Stimulated activated CD8-positive, alpha-beta memory T cell treated with anti-CD3 and anti-CD28 coated beads, Interleukin-12 subunit alpha, Interleukin-12 subunit beta, amount 100 ng/mL, for 4 hours (primary cell): Measurements from ENCODE around the gene PDZD7.
"Not testable (repeated sequence)": the region's sequence is repeated elsewhere in the genome, so short reads cannot be mapped to it uniquely, and the experiment has no call there.

Experiments used
- DNase-seq: peaks from one replicate; pipeline ENCODE4 v3.0.0-alpha.2; 2020; ENCODE audit warnings: low read depth

PDZD7 gene

GRCh38 chr10:101040851-101041250 lies 9.9 kb upstream of the PDZD7 start:
- no peak for DNase-seq

- no peak for DNase-seq
Measured at GRCh38 chr10:101040061-101040460, 9.1 kb upstream of the PDZD7 start.

GRCh38 chr10:101038484-101038883 lies 7.6 kb upstream of the PDZD7 start:
- DNase-seq, result no peak

- DNase-seq, result no peak
Measured at GRCh38 chr10:101036726-101037125, 5.8 kb upstream of the PDZD7 start.

- DNase-seq, result no peak
Measured at GRCh38 chr10:101035916-101036702, 5.2 kb upstream of the PDZD7 start.

- DNase-seq, result no peak
Measured at GRCh38 chr10:101035314-101035713, 4.4 kb upstream of the PDZD7 start.

DNA sequence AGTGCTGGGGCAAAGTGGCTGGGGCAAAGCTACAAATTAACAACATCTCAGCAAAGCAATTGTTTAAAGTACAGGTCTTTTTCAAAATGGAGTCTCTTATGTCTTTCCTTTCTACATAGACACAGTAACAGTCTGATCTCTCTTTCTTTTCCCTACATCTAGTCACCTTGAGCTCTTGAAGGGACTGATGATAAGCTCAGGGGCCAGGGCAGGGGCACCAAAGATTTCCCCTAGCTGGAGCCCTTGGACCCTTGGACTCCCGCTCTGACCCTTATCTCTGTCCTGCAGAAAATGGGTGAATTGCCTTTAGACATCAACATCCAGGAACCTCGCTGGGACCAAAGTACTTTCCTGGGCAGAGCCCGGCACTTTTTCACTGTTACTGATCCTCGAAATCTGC lies 3.5 kb upstream of the PDZD7 start:
- DNase-seq, result not testable (repeated sequence)

DNA sequence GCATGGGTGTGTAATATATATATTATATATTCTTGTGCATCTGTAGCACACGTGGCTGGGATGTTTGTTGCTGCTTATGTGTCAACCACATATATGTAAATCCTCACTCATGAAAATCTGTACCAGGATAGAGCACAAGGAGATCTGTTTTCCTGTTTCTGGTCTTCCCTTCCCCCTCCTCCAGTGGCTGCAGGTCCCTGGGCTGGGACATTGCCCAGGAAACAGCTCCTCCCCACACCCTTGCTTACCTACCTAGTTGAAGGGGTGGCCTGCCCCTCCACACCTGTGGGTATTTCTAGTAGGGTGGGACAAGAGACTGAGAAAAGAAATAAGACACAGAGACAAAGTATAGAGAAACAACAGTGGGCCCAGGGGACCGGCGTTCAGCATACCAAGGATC lies 2.3 kb upstream of the PDZD7 start:
- DNase-seq, result no peak

DNA sequence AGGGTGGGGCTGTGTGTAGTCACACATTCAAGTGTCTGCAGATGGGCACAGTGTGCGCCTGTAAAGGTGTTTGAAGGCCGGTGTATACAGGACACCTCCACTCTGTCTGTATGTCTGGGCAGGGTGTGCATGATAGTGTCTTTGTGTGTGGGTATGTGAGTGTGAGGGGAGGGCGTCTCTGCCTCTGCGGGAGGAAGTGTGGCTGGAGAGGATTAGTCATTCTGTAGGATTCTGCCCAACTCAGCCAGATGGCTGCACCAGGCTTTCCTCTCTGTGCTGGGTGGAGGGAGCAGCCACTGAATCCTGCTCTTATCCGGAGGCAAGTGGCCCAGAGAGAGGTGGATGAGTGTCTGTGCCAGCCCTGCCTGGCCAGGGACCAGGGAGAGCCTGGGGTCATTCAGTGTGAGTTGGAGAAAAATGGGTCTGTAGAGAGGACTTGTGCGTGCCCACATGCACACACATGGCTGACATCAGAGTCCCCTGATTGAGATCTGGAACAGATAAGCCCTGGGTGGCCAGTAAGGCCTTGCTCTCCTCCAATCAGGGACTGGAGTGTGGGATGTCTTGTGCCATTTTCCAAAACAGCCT lies 1.8 kb upstream of the PDZD7 start:
- DNase-seq, result peak; percentile 39

- DNase-seq, result peak; percentile 59
Measured at GRCh38 chr10:101031796-101032636, 1.1 kb upstream of the PDZD7 start.

DNA sequence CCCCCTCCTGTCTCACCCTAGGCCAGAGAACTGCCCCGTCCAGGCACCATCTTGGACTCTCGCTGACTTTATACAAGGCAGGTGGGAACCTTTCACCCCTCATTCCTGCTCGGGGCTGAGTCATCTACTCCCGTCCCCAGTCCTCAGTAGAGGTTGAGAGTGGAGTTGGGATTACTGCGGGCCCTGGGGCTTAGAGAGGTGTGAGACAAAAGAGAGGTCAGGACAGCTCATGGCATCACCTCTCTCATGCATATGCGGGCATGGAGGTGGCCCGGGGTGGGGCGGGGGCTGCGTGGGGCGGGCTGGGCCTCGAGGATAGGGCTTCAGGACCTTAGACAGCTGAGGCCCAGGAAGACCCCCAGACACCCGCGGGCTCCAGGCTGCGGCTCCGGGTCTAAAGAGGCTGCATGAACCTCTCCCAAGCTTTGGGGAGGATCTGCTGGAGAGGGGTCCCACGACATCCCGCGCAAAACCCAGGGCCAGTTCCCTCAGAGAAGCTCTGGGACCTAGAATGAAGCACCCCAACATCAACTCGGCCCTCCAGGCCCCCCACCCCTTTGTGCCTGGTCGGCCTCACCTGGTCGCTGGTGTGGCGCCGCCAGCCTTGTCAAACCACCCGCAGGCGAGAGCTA lies 317 bp downstream of the PDZD7 start:
- DNase-seq, result no peak

DNA sequence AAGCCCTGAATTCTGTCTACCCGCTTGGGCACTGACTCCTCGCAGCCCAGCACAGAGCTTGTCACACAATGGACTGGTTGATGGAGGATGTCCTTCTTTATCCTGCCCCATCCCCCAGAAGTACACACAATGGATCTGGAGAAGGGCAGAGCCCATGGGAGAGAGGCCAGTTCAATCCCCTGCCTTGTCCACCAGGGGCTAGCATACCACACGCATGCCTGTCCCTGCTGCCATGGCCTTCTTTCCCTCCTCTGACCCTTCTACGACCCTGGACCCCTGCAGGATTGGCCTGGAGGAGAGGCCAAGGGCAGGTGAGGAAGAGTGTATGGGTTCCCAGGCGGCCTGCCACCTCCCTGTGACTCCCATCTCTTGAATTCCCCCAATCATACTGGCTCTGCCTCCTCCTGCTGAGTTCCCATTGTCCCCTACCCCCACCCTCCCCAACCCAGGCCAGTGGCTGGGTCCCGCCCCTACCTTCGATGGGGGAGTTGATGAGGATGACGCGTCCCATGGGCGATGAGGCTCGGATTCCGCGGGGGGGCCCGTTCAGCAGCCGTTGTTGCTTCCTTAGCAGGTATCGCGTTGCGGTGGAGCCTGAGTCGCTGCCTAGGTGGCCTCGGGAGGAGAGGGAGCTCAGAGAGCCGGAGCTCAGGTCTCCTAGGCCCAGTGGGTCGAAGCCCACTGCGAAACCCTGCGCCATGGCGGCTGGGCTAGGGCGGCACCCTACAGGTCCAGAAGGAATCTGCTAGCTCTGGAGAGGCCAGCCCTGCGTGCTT lies 1.2 kb downstream of the PDZD7 start:
- no peak for DNase-seq

DNA sequence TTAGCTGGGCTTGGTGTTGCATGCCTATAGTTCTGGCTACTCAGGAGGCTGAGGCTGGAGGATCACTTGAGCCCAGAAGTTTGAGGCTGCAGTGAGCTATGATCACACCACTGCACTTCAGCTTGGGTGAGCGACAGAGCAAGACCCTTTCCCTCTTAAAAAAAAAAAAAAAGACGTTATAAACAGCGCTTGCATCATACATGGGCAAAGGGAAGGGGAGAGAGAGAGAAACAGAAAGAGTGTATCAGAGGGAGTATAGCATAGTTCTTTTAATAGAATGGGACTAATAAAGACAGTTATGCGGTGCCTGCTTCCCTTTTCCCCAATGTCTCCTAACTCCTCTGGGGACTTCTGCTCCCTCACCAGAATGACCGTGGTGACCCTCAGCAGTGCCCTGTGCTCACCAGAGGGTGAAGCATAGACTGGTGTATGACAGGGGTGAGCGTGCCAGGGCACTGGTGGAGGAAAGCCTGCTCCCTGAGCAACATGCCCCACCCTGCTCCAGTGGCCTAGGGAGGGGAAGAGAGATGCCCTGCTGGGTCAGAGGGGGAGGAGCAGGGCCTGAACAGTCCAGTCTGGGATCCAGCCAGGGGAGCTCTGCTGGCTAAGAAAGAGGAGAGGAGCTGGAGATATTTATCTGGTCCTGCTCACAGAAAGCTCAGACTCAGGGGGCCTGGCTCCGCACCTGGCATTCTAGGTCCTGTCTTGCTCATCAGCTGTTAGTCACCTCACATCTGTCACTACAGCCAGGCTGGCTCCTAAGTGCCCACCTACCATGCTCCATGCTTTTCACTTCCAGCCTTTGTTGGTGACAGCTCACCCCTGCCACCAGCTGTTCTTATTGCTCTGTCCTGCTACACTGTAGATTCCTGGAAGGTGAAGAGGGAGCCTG lies 2.2 kb downstream of the PDZD7 start:
- no peak for DNase-seq

DNA sequence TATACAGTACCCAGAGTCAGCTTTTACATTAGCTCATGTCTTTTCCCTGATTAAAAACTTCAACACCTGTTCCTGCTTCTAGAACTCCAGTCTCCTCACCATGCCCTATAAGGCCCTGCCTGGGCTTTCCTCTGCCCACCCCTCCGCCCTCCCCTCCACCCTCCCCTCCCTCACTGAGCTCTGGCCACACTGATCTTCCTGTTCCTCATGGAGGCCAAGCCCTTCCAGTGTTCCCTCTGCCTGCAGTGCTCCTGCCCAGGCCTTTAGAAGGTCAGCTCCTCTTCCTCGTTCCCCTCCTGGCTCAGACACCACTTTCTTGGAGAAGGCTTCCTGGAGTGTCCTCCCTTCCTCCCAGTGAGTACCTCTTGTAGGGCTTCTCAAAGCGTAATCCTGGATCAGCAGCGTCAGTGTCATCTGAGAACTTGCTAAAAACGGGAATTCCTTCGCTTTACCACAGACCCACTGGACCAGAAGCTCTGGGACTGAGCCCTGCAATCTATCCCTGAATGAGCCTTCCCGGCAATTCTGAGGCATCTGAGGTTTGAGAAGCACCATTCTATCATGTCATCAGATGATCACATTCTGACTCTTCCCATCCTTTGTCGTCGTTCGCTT lies 3.7 kb downstream of the PDZD7 start:
- DNase-seq, result no peak

- no peak for DNase-seq
Measured at GRCh38 chr10:101022967-101023705, 7.8 kb downstream of the PDZD7 start.

DNA sequence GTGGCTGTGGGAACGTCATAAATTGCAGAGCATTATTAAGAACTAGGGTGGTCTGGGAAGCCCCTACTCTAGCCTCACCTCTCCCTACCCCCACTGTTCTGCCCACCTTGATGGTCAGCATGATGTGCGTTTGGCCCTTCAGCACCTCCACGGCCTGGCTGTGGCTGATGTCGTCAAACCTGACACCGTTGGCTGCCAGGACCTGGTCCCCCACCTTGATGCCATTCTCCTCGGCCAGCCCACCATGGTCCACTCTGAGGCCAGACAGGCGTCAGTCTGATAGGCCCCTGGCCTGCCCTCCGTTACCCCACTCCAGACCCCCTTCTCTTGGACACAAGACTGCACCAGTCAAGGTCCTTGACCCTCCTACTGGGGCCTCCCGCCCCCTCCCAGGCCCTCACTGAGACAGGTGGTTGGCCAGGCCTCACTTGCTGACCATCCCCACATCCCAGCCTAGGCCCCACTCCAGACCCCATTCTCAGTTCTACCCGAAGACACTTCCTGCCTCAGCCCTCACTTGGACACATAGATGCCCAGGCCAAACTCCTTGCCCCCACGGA lies 9.2 kb downstream of the PDZD7 start:
- no peak for DNase-seq

DNA sequence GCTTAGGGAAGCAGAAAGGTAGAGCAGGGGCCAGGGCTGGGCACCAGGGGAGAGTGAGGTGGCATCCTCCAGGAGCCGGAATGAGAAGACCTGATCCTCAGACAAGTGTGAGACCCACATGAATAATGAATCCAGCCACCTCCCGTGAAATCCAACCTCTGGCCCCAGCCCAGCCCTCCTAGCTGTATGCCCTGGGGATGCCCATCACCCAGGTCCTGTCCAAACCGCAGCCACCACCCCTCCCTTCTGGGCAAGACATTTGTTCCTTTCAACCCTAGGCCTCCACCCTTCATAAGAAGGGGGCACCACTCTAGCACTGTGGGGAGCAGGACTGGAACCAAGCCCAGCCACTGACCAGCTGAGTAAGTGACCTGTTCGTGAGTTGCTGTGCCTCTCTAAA lies 9.7 kb downstream of the PDZD7 start:
- DNase-seq, result no peak

GRCh38 chr10:101020427-101021075 lies 10.4 kb downstream of the PDZD7 start:
- DNase-seq, result no peak

DNA sequence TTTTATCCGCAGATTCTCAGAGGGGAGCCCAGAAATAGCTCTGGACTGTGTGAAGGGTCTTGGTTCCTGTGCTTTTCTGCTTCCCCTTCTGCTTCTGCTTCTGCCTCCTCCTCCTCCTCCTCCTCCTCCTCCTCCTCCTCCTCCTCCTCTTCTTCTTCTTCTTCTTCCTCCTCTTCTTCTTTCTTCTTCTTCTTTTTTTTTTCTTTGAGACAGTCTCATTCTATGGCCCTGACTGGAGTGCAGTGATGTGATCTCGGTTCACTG lies 11.6 kb downstream of the PDZD7 start:
- no peak for DNase-seq
